Lower leg skin (tissue), 4 donors: Measurements from ENCODE around the gene MBD3L4. TPM values are rescaled to one million over a fixed set of nuclear protein-coding genes. Genes with fewer than 3 reads are reported as not detected.

Source experiments
- DNase-seq, 2 donors: peaks; one replicate each; pipeline ENCODE4 v3.0.0-alpha.2; 2019; ENCODE audit warnings: low spot score in 2 of 2
- H3K4me3 ChIP-seq: fragments of 200-600 bp; sonication (generic); 2 replicates; pipeline ENCODE4 v1.5.1; 2017; ENCODE audit warnings: mild to moderate bottlenecking, low read depth; ENCODE audit not compliant: poor library complexity, severe bottlenecking
- POLR2A ChIP-seq, 2 donors: fragments of 450-650 bp; IDR thresholded peaks; one replicate each; pipeline ENCODE4 v1.6.1; 2016 to 2017; ENCODE audit warnings: antibody characterized with exemption in 2 of 2, mild to moderate bottlenecking in 1 of 2, moderate library complexity in 1 of 2
- WGBS, 2 donors: methylation state at CpG; one replicate each; pipeline ENCODE4 v1.1.5; 2018; 5-methylcytosine and 5-hydroxymethylcytosine counted together
- intact Hi-C: fragments of 100-400 bp; cut with DNase I; formaldehyde crosslinking; loops from one replicate; pipeline ENCODE4 v1.15.0; 2023; ENCODE audit warnings: low total_unique reads
- total RNA-seq, 4 donors: library from RNA; depleted of rRNA; stranded (reverse); fragments of >200 nt; gene quantifications; one replicate each; pipeline ENCODE4 v1.1.0, GENCODE V29; 2016
- TF ChIP-seq, protein P1 (sequence below), 3 donors: fragments of 450-650 bp; IDR thresholded peaks; one replicate each; pipeline ENCODE4 v1.5.1; 2016; ENCODE audit warnings: antibody characterized with exemption in 3 of 3, mild to moderate bottlenecking in 3 of 3, moderate library complexity in 2 of 3

Gene MBD3L4
- total RNA-seq, 4 donors from 2014 or later: not detected

GRCh38 chr19:7004313-7004931 lies 35.6 kb downstream of the MBD3L4 start:
- TF ChIP-seq, protein P1, sequence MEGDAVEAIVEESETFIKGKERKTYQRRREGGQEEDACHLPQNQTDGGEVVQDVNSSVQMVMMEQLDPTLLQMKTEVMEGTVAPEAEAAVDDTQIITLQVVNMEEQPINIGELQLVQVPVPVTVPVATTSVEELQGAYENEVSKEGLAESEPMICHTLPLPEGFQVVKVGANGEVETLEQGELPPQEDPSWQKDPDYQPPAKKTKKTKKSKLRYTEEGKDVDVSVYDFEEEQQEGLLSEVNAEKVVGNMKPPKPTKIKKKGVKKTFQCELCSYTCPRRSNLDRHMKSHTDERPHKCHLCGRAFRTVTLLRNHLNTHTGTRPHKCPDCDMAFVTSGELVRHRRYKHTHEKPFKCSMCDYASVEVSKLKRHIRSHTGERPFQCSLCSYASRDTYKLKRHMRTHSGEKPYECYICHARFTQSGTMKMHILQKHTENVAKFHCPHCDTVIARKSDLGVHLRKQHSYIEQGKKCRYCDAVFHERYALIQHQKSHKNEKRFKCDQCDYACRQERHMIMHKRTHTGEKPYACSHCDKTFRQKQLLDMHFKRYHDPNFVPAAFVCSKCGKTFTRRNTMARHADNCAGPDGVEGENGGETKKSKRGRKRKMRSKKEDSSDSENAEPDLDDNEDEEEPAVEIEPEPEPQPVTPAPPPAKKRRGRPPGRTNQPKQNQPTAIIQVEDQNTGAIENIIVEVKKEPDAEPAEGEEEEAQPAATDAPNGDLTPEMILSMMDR (IDR thresholded peaks at IDR 0.05): no peak
- TF ChIP-seq POLR2A (IDR thresholded peaks at IDR 0.05): no peak
- H3K4me3 ChIP-seq: no peak overlapping the region
- intact Hi-C loops: no loop called here
- WGBS, 2 donors: 90 to 94% methylated on average over 18 of the region's 18 CpGs
- DNase-seq: no peak

GRCh38 chr19:7000816-7001215 lies 39.2 kb downstream of the MBD3L4 start:
- H3K4me3 ChIP-seq: no peak overlapping the region
- DNase-seq: no peak
- no peak for TF ChIP-seq POLR2A (IDR thresholded peaks at IDR 0.05)
- TF ChIP-seq, protein P1 (IDR thresholded peaks at IDR 0.05): no peak
- intact Hi-C loops: no loop called here
- WGBS, 2 donors: 72 to 74% methylated on average over 1 of the region's 1 CpG

DNA sequence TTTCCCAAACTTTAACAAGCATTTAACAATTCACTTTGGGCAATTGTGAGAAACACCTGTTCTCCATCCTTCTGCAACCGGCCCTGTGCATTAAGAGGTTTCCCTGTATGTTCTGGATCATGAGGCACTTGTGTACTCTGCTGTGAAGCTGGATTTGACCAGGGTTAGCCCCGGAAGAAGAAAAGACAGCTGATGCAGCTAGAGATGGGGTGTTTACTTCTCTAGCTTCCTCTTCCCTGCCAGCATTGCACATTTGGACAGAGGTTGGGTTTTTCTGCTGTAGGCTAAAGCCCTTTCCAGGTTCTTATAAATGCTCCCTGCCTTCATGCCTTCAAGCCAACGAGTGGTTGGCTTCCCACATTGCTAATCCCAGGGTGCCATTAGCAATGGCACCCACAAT lies 39.6 kb downstream of the MBD3L4 start:
- H3K4me3 ChIP-seq: no peak overlapping the region
- no peak for DNase-seq
- WGBS, 2 donors: 68% methylated on average over 3 of the region's 3 CpGs
- TF ChIP-seq POLR2A (IDR thresholded peaks at IDR 0.05): no peak
- TF ChIP-seq, protein P1 (IDR thresholded peaks at IDR 0.05): no peak
- intact Hi-C loops: no loop called here

GRCh38 chr19:6999933-7000332 lies 40.0 kb downstream of the MBD3L4 start:
- intact Hi-C loops: no loop called here
- no peak for TF ChIP-seq POLR2A (IDR thresholded peaks at IDR 0.05)
- TF ChIP-seq, protein P1 (IDR thresholded peaks at IDR 0.05): no peak
- no peak for DNase-seq
- H3K4me3 ChIP-seq: no peak overlapping the region
- 78 to 83% methylated on average over 7 of the region's 7 CpGs for WGBS, 2 donors

DNA sequence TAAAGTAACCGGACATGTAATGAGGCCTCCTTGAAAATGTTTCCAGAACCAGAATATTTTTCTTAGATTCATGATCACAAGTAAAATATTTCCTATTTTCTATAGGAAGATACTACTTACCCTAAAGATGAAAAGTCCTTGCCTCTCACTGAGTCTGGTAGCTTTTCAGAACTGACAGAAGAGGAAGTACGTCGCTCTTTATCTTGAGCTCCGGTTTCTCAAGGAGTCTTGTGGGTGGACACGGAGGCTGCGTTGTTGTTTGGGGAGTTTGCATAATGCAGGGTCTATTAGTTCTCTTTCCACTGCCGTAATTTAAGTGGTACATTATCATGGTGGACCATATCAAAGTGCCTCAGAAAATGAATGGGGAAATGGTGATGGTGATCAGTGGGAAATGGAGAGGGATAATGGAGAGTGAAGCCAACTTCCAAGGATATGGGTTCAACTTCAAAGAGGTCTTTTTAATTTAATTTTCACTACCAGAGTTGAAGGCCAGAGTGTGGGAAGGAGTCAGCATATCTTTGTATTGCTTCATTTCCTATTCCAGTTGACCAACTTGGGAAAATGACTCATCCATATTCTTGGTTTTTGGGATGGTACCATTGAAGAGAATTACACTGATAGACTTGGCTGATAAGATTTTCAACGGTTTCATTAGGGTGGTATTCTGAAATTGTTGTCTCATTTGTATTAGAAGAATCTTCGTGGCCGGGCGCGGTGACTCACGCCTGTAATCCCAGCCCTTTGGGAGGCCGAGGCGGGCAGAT lies 42.1 kb downstream of the MBD3L4 start:
- H3K4me3 ChIP-seq: no peak overlapping the region
- intact Hi-C loops: no loop called here
- DNase-seq: no peak
- 84 to 85% methylated on average over 15 of the region's 15 CpGs for WGBS, 2 donors
- no peak for TF ChIP-seq POLR2A (IDR thresholded peaks at IDR 0.05)
- TF ChIP-seq, protein P1 (IDR thresholded peaks at IDR 0.05): no peak
